ENCODE results near the gene MRPL53. TPM values are rescaled to one million over a fixed set of nuclear protein-coding genes. Genes with fewer than 3 reads are reported as not detected.

MRPL53 gene
- total and polyA plus RNA-seq, 2 of the 13 experiments (the other 11 are each of a cell fraction or from before 2014, with no cell fraction given) = 34.3 to 51.9 TPM

- TF ChIP-seq ZBTB34 (CRISPR knock-in tag; IDR thresholded peaks at IDR 0.05) (peak; percentile 88; the same call in 1 of the 2 replicates), ZNF282 (IDR thresholded peaks at IDR 0.05; ENCODE audit: partially characterized antibody) (no peak), ZFY (CRISPR knock-in tag; IDR thresholded peaks at IDR 0.05) (peak; percentile 99), ZKSCAN8 (CRISPR knock-in tag; IDR thresholded peaks at IDR 0.05; ENCODE audit: borderline replicate concordance) (peak; percentile 73; the same call in 1 of the 2 replicates), BHLHE40 (IDR thresholded peaks at IDR 0.05; ENCODE audit: low read length) (no peak), ATF5 (CRISPR knock-in tag; IDR thresholded peaks at IDR 0.05; ENCODE audit: low read depth) (peak; percentile 97), SNAPC4 (CRISPR knock-in tag; IDR thresholded peaks at IDR 0.05) (peak; percentile 69; the same call in 1 of the 2 replicates), SRF (IDR thresholded peaks at IDR 0.05; ENCODE audit: low read depth, low read length) (peak; percentile 63; the same call in 1 of the 2 replicates), FOXP1 (IDR thresholded peaks at IDR 0.05) (no peak), FOXP1 (CRISPR knock-in tag; IDR thresholded peaks at IDR 0.05) (no peak; the same call in 1 of the 2 replicates), ZNF432 (CRISPR knock-in tag; IDR thresholded peaks at IDR 0.05; ENCODE audit: borderline replicate concordance) (no peak), ZNF446 (CRISPR knock-in tag; IDR thresholded peaks at IDR 0.05) (0 out of 2 replicates have a peak, but pooled peaks have one; percentile 57), SKIL (CRISPR knock-in tag; IDR thresholded peaks at IDR 0.05; ENCODE audit: borderline replicate concordance) (peak; percentile 74), ZNF562 (CRISPR knock-in tag; IDR thresholded peaks at IDR 0.05; ENCODE audit: borderline replicate concordance) (no peak), RARA (CRISPR knock-in tag; IDR thresholded peaks at IDR 0.05) (peak; percentile 47), TFE3 (CRISPR knock-in tag; IDR thresholded peaks at IDR 0.05) (peak; percentile 77), ZNF629 (CRISPR knock-in tag; conservative IDR thresholded peaks at IDR 0.05) (peak; percentile 37; the same call in 1 of the 2 replicates), ZNF7 (CRISPR knock-in tag; IDR thresholded peaks at IDR 0.05) (no peak), MTA3 (CRISPR knock-in tag; IDR thresholded peaks at IDR 0.05) (no peak)
Measured at GRCh38 chr2:74472086-74472944, at the start of gene MRPL53 (continued).

Measured in HepG2 (cell line).